Measurements from ENCODE around the gene KCTD8.

DNA sequence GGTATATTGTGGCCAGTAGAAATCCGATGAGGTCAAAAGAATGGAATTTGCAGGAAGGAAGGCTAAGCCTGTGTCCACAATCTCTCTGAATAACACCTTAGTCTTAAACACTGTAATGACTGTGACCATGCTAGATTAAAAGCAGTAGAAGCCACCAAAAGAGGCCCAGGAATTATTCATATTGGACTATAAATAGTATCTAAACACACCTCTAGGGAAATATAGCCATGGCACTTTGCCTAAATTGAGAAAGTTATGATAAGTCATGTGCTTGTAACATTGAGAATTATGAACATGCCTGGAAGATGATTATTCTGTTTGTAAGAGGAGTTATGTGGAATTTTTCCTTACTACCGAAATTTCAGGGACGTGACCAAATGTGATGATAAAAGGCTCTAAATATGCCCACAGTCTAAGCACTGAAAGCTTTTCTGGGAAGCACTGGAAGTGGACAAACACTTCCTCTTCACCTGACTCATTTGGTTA, 298.5 kb downstream of the KCTD8 start:
- no peak for TF ChIP-seq POLR2A (IDR thresholded peaks at IDR 0.05; ENCODE audit: low read depth)
- TF ChIP-seq CTCF (IDR thresholded peaks at IDR 0.05) = no peak
- TF ChIP-seq POLR2AphosphoS5 (IDR thresholded peaks at IDR 0.05) = no peak
- no peak for TF ChIP-seq EP300 (IDR thresholded peaks at IDR 0.05)
